NCI-H446 treated with DMSO at 0.1 percent for 48 hours (cell line): ENCODE measurements around the gene NLGN1.

ENCODE experiments used
- DNase-seq: peaks from one replicate; lab custom pipeline; 2025; lab: John Stamatoyannopoulos, UW

Gene NLGN1

DNA sequence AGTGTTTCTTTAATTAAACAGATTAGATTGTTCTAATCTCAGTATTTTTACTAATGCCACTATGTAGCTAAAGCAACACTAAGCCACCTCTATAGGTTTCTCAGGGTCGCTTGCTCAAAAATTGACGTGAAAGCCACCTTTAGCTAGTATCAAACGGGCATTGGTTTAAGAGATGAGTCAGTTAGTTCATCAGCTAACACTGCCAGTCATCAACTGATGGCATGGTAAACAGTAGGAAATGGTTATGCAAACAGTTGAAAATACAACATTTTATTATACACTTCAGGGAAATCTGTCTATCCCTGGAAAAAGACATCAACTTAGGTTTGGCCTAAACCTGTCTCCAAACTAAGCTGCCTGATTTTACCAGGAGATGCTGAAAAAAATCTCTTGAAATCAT is 879.3 kb downstream of the NLGN1 start:
- no peak for DNase-seq

DNA sequence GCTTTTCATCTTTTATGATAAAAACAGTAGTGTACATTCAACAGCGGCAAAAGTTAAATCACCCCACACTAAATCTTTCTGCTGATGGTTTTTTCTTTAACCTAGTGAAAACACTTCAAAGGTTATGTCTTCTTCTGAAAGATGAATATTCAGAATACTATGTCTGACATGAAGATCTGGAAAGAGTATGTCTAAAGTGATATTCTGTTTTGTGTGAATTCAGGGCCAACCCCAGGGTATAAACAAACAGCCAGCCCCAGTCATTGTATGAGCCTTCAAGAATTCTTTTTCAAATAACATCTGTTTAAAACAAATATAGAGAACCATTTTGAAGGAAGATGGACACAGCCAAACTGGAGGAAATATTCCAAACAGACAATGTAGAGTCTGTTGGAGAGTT is 880.5 kb downstream of the NLGN1 start:
- no peak for DNase-seq

DNA sequence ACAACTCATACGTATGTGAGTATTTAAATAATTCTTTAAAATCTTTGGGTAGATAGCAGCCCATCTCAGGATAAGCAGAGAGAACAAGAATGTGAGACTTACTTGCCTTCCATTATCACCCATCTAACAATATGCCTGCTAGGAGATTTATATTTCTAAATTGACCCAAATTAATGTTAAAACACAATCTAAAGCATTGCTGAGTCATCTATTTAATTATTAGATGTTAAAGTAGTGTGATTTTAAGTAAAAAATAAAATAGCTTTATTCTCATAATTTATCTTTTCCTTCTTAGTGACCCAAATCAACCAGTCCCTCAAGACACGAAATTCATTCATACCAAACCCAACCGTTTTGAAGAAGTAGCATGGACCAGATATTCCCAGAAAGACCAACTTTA is 882.6 kb downstream of the NLGN1 start:
- DNase-seq = no peak

DNA sequence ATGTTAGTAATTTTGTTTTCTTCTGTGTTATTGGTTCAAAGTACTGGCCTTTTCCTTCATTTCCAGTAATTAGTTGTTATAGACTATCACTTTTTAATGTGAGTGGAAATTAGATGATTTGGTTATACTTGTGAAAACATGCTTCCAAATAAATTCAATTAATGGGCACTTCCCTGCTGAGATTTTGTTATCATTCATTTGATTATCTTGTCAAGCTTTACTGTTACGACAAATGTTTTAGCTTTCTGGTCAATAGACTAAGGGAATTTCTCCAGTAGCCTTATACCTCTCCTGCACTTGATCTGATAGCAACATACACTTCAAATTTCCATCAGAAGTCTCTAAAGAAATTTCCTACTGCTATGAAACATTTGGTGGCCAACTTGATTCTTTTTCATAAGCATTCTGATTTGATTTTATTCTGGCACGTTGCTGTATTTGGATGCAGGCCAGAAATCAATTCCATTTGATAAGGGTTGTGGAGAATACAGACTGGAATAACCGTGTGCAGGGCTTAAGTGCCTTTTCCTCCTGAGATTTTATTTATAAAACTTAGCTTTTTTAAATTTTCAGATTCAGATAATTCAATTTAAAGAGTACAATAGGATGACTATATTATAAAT is 887.8 kb downstream of the NLGN1 start:
- no peak for DNase-seq

DNA sequence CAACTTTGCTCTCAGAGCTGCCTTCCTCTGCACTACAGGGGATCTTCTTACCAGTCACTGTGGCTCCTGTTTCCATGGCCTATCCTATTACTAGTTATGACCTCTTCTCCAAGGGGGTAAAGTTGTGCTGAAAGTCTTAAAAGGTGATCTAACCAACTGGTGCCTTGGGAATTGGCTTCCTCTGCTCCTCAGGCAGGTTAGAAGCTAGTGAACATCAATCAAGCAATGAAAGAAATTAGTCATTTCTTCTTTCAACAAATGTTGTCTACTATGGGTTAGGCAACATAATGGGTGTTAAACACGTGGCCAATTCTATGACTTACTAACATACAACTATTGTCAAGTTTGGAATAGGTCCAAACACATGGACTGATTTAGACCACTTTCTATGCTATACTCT is 890.2 kb downstream of the NLGN1 start:
- no peak for DNase-seq

DNA sequence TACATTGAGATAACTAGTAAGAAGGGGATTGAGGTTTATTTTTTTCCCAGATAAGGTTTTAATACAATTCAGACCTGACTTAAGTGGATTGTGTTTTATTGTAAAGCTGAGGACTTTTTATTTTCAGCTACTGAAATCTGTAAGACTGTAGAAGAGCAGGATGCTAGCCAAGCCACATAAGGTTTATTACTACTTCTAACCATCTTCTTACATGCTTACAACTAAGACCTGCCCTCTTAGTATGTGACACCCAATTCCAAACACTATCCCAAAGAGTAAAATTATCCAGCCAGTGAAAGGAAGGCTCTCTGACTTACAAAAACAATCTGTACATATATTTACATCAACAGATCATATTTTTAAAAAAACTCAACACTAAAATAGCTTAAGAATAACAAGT is 897.1 kb downstream of the NLGN1 start:
- no peak for DNase-seq

DNA sequence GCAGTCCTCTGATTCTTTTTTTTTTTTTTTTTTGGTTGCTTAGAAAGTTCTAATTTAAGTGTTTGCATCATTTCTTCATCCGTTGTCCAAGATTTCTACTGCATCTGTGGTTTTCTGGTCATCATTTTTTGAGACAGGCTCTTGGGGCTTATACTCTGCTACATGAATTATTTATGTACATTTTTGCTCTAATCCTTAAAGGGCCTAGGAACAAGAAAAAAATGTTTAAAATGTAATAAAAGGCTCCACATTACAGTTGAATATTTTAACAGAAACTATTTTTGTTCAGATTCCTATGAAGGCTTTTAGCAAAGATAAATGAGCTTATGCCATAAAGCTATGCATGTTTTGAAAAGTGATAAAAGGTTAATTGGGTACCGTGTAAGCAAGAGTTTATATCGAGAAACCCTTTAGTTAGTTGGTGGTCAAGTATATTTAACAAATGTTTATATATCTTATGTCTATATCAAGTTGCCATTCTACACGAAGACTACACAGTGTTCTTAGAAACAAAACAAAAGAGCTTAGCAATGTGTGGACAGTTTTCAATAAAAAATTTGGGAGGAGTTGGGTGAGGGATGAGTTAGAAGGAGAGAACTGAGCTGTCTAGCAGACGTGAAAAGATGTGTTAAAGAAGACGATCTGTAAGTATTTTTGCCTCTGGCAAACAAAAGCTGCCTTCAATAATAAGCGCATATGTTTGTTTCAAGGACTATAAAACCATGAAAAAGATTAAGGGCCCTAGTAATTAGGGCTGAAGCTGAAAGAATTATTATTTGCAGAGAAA is 898.0 kb downstream of the NLGN1 start:
- DNase-seq = no peak

DNA sequence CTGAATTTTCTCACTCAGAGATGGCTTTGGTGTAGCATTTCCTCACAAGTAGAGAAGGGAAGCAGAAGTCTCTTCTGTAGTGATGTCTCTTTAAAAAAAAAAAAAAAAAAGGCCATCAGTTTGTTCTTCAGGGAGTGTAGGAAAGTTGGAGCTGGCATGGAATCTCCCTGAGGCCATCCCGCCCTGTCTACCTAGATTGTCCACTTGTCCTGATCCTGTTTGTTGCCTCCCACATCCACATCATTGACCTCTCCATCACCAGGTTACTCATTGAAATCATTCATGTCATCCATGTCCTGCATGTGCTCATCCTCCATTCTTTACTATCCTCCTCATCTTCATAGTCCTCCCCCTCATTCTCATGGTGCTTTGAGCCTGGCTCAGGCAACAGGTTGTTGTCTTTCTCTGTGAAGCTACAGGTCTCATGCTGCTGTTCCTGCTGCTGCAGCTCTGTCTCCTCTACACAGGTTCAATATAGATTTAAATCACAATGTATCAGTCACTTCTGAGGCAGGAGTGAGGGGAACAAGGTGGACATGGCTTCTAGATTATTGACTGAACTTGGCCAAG is 905.3 kb downstream of the NLGN1 start:
- DNase-seq = no peak

DNA sequence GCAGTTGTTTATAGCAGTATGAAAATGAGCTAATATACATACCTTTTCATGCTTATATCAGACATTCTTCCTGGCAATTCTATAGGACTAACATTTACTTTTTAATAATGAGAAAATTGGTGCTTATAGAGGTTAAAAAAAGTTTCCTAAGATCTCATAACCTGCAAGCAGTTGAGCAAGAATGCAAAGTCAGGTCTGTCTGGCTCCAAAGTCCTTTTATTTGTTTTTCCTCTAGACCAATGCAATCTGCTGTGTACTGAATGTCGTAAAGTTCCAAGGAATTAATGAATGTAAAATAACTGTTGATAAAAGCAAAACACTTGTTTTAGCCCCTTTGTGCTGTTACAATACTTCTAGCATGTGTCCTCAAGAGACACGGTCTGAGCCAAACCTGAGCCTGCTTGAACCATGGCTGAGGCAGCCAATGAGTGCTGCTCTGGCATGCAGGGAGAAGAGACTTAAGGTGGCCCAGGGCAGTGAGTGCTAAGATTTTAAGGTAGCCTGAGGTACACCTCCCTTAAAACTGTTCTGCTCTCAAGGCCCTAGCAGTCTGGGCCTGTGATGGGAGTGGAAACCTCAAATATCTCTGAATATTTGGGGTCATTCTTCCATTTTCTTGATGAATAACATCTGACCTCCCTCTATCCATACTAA is 906.5 kb downstream of the NLGN1 start:
- no peak for DNase-seq

DNA sequence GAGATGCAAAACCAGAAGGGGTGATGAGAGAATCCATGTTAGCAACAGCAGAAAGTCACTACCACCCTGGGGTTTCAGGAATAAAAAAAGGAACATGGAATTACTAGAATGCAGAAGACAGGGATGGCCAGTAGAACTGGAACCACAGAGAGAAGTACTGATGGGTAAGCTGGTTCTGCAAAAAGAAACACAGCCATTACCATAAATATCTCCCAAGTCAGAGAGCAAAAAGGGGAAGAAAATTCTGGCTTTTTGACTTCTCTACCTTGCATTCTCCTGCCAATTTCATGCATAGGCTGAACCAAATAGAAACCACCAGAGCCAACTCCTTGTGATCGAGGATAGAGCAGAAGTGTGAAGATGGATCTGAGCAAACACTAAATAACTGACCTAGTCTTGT is 911.2 kb downstream of the NLGN1 start:
- DNase-seq = no peak

DNA sequence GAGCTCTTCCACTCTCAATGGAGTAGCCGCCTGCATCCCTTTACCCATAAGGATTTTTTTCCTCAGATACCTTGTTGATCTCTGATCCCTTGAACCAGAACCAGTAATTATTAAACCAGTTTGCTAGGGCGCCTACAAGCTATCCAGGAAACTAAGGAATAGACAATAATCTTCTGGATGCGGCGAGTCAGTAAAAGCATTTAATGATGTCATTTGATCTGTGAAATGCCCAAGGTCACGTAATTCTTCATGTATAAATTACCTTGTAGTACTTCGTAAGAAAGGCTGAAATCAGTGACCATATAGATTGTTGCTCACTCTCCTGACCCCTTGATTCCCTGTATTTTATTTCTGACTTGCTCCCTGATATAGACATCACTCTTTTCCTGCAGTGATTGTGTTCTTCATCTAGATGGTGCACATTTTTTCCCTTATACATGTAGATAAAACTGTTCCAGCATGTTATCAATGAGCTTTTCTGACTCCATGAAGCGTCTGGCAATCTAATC is 913.0 kb downstream of the NLGN1 start:
- no peak for DNase-seq

DNA sequence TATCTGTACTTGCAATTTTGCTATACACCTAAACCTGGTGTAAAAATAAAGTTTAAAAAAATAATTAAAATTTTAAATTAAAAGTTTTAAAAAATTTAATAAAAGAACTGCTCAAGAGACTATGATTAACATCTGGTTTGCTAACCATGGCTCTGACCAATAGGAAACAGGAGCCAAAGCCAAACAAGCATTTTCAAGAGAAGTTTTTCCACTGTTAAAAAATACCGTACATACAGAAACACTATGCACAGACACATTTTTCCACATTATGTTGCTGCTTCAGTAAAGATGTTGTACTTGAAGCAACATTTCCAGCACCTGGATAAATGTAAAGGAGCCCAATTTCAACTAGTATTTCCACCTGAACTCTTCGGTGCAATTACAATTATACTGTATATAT is 917.7 kb downstream of the NLGN1 start:
- no peak for DNase-seq

DNA sequence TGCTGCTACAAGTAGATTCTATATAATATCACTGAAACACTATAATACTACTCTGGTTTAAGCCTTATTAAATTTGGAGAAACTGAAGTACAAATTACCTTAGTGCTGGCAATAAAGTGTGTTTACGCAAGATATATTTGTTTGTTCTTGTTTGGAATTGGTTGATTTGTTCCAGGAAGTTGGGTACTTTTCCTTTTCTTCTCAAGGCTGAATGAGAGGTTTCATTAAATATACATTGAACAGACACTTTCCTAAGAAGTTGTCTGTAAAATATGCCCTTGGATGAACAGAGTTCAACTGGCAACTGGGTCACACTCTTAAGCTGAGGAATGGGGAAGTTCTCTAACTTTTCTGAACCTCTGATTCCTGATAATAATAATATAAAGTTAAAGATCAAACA is 919.5 kb downstream of the NLGN1 start:
- no peak for DNase-seq

DNA sequence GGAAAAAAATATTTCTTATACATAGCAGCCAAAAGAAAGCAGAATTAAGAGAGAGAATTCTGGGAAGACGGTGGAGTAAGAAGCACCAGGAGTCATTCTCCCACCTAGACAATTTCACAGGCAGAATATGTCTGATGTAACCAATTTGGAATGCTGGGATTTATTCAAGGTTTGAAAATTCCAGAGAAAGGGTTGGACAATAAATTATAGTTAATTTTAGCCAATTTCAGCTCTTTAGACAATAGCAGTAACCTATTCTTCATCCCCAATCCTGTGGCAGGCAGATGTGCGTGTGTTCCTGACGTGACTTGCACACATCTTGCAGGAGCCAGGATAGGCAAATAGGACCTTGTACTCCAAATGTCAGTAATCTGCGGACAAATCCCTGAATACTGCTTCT is 920.6 kb downstream of the NLGN1 start:
- DNase-seq = no peak

DNA sequence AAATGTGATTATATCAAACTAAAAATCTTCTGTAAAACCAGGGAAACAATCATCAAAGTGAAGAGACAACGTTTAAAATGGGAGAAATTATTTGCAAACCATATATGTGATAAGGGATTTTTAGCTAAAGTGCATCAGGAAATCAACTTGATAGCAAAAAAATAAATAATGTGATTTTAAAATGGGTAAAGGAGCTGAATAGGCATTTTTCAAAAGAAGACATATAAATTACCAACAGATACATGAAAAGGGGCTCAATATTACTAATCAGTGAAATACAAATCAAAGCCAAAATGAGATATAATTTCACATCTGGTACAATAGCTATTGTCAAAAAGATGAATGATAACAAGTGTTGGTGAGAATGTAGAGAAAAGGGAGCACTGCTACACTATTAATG is 924.0 kb downstream of the NLGN1 start:
- DNase-seq = no peak

DNA sequence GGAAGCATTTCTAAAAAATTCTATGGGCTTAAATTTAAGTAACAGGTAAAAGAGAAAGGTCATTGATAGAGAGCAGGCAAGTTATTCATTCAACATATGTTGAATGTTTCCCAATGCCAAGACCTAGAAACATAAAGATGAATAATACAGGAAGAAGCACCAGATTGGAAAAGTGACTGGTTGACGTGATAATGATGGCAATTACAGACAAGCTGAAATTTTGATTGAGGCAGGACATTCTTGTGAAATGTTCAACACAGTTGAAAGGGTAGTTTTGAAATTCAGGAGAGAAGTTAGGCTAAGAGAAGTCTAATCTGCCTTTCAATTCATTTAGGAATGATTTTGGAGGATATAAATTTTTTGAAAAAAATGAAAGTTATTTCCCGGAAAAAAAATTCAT is 925.2 kb downstream of the NLGN1 start:
- DNase-seq = peak; percentile 61

DNA sequence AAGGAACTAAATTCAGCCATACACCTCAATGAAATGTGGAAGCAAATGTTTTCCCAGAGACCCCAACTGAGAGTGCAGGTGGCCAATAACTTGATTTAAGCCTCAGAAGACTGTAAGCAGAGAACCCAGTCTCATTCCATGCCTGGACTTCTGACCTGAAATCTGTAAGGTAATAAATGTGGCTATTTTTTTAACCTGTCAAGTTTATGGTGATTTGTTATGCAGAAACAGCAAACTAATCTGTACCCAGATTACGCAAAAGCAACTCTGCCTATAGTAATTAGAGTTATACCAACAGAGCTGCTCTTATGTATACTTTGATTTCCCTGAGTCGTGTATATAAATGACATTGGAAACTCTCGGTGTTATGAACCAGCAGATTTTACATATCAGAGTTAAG is 927.6 kb downstream of the NLGN1 start:
- no peak for DNase-seq

DNA sequence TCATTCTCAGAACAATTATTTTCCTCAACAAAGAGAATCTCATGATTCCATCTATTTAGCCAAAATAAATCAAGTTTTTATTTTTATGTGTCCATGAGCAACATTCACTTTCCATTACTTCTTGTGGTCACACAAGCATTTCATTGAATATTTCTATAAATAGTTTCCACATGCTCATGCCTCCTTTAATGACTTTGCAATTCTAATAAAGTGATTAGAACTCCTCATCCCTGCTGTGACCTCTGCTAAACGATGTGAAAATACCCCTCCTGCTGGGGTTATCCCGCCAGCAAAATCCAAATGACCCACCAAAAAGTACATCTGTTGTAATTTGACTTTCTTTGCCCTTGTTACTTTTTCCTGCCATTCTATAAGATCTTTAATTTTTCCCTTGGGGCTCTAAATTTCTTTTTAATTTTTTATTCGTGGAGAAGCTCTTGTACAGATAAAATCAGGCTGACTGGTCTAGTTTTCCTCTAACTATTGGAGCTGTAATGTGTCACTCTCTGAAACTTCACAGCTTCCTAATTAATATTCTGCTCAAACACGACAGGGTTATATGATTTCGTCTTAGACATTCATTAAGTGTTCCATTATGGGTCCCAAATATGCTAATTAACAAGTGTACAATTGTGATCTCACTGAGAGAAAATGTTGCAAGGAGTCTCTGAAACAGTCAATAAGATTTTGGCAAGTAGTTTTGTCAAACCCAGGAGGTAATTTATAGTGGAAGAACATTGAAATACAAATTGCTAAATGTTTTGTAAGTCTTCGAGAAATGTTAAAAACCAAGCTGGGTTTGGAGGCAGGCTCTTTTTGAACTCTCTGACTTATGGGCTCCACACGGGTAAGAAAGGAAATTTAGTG is 928.5 kb downstream of the NLGN1 start:
- peak; percentile 51 for DNase-seq

DNA sequence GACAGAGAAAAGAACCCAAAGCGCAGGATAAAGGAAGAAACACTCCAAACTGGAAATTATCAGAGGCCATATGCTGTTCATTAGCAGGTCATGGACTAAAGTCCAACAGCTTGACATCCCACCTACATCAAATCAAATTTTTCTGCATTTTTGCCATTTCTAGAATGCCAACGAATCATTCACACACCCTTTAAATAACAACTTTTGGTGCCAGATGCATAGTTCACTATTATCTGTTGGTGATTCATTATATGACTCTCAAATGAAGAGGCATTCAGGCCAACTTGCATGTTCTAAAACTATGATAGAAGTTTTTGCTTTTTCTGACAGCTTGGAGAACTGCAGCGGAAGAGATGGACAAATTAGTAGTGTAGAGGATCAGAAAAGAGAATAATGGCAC is 931.8 kb downstream of the NLGN1 start:
- DNase-seq = peak; percentile 15

DNA sequence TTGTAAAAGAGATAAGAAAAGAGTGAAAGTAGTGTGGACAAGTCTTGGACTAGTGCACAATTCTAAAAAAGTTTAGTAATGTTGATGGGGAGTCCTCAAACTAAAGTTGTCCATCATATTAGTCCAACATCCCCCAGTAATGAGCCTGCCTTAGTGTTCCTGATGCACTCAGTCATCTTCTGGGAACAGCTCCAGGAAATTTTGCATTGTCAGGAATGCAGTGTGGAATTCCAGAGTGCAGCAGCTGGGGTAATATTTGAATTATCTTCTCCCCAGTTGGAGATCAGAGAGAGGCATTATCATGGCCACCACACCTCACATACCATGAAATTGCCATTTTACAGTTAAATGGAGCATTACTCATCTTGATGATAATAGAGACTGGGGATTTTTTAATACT is 932.8 kb downstream of the NLGN1 start:
- DNase-seq = peak; percentile 61

DNA sequence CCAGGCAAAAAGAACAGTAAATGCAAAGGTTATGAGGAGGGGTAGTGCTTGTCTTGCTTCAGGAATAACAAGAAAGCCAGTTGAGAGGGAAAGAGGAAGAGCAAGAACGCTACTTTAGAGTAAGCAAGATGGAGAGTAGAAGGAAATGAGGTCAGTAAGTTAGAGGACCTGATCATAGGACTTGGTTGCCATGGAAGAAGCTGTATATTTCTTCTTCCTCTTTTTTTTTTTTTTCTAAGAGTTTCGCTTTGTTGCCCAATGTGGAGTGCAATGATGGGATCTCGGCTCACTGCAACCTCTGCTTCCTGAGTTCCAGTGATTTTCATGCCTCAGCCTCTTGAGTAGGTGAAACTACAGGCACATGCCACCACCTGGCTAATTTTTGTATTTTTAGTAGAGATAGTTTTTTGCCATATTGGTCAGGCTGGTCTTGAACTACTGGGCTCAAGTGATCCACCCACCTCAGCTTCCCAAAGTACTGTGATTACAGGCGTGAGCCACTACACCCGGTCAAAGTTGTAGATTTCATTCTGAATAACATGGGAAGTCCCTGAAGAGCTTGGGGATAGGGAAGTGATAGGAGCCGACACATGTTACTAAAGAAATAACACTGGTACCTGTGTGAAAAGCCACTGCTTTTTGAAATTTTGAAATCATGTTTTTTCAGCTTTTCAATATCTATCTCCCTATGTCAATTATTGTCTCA is 933.7 kb downstream of the NLGN1 start:
- no peak for DNase-seq
